ENCODE data around the gene UFSP1. TPM values are rescaled to one million over a fixed set of nuclear protein-coding genes. Genes with fewer than 3 reads are reported as not detected.

UFSP1 gene
- total and polyA plus RNA-seq, 11 donors, result 1.0 to 3.4 (median 1.8) TPM

- DNase-seq, result peak in 1 of 5 donors; percentile 71
- WGBS, 4 donors, result 57 to 72% (median 64%) methylated on average over 11 of the region's 11 CpGs
- Histone ChIP-seq H3K27ac (peak overlapping the region in 4 of 12 donors; percentile 5 to 55 (median 32)), H3K4me3 (no peak overlapping the region), H3K27me3 (no peaks in the 10 kb centered on the region), H3K36me3 (peaks cover 3 to 81% (median 71%) of the 10 kb centered on the region in 9 donors), H3K4me1 (peaks cover 3 to 48% (median 33%) of the 10 kb centered on the region in 12 donors), H3K9me3 (no peaks in the 10 kb centered on the region)
- intact Hi-C loops (cut with DNase I), result loop anchor here in 1 of 10 donors (10.0 kb wide), 1 partner anchor 365 kb away; the partner anchor contains the start of gene FIS1
- peak; percentile 48 to 68 (median 64) for ATAC-seq
- TF ChIP-seq POLR2A (IDR thresholded peaks at IDR 0.05), result no peak
- TF ChIP-seq, protein P1, sequence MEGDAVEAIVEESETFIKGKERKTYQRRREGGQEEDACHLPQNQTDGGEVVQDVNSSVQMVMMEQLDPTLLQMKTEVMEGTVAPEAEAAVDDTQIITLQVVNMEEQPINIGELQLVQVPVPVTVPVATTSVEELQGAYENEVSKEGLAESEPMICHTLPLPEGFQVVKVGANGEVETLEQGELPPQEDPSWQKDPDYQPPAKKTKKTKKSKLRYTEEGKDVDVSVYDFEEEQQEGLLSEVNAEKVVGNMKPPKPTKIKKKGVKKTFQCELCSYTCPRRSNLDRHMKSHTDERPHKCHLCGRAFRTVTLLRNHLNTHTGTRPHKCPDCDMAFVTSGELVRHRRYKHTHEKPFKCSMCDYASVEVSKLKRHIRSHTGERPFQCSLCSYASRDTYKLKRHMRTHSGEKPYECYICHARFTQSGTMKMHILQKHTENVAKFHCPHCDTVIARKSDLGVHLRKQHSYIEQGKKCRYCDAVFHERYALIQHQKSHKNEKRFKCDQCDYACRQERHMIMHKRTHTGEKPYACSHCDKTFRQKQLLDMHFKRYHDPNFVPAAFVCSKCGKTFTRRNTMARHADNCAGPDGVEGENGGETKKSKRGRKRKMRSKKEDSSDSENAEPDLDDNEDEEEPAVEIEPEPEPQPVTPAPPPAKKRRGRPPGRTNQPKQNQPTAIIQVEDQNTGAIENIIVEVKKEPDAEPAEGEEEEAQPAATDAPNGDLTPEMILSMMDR (IDR thresholded peaks at IDR 0.05), result no peak
These were observed 9.7 kb downstream of the UFSP1 start for GRCh38 chr7:100879685-100880261.

DNA sequence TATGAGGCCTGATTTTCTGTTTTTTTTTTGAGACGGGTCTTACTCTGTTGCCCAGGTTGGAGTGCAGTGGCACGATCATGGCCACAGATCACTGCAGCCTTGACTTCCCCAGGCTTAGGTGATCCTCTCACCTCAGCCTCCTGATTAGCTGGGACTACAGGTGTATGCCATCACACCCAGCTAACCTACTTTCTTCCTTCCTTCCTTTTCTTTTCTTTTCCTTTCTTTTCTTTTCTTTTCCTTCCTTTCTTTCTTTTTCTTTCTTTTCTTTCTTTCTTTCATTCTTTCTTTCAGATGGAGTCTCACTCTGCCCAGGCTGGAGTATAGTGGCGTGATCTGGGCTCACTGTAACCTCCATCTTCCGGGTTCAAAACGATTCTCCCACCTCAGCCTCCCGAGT, 10.8 kb downstream of the UFSP1 start:
- TF ChIP-seq POLR2A (IDR thresholded peaks at IDR 0.05), result no peak
- TF ChIP-seq, protein P1 (IDR thresholded peaks at IDR 0.05), result no peak
- WGBS, 4 donors, result 79 to 84% (median 82%) methylated on average over 6 of the region's 6 CpGs
- no peak for ATAC-seq
- H3K27me3 ChIP-seq, result no peaks in the 10 kb centered on the region
- no peak overlapping the region for H3K27ac ChIP-seq
- no peak overlapping the region for H3K4me3 ChIP-seq
- no peak for DNase-seq
- no peaks in the 10 kb centered on the region for H3K9me3 ChIP-seq
- H3K36me3 ChIP-seq, result peaks cover 3 to 74% (median 61%) of the 10 kb centered on the region in 9 donors
- intact Hi-C loops (cut with DNase I), result no loop called here
- peaks cover 3 to 58% (median 41%) of the 10 kb centered on the region in 12 donors for H3K4me1 ChIP-seq

GRCh38 chr7:100878013-100878412, 11.5 kb downstream of the UFSP1 start:
- Histone ChIP-seq H3K9me3 (no peaks in the 10 kb centered on the region), H3K36me3 (peaks cover 3 to 74% (median 61%) of the 10 kb centered on the region in 9 donors), H3K4me3 (no peak overlapping the region), H3K27ac (no peak overlapping the region), H3K27me3 (no peaks in the 10 kb centered on the region), H3K4me1 (peaks cover 3 to 58% (median 42%) of the 10 kb centered on the region in 12 donors)
- DNase-seq (no peak), ATAC-seq (no peak)
- 72 to 88% (median 80%) methylated on average over 7 of the region's 7 CpGs for WGBS, 4 donors
- intact Hi-C loops (cut with DNase I), result no loop called here
- TF ChIP-seq, protein P1 (IDR thresholded peaks at IDR 0.05), result no peak
- no peak for TF ChIP-seq POLR2A (IDR thresholded peaks at IDR 0.05)

- no peak for TF ChIP-seq POLR2A (IDR thresholded peaks at IDR 0.05)
- TF ChIP-seq, protein P1 (IDR thresholded peaks at IDR 0.05), result no peak
- peak overlapping the region; percentile 60 to 100 (median 86) for H3K4me3 ChIP-seq
- no peaks in the 10 kb centered on the region for H3K27me3 ChIP-seq
- H3K36me3 ChIP-seq, result peaks cover 0 to 73% (median 62%) of the 10 kb centered on the region in 9 donors
- H3K27ac ChIP-seq, result peak overlapping the region; percentile 89 to 99 (median 95)
- 0 to 1% (median 1%) methylated on average over 18 to 39 of the region's 39 CpGs for WGBS, 4 donors
- H3K4me1 ChIP-seq, result peaks cover 3 to 57% (median 40%) of the 10 kb centered on the region in 12 donors
- intact Hi-C loops (cut with DNase I), result loop anchor here in 1 of 10 donors (1.0 kb wide), 1 partner anchor 13 kb away; no protein-coding TSS in a partner anchor
- ATAC-seq, result peak in 2 of 4 donors; percentile 38 to 40
- no peaks in the 10 kb centered on the region for H3K9me3 ChIP-seq
- no peak for DNase-seq
These were observed 14.2 kb downstream of the UFSP1 start for GRCh38 chr7:100875356-100875751.
